ENCODE results near the gene BPGM. TPM values are rescaled to one million over a fixed set of nuclear protein-coding genes. Genes with fewer than 3 reads are reported as not detected.

BPGM gene
- total and polyA plus RNA-seq, 2 donors (not counting 1 experiment from before 2014, with no cell fraction given) = 7.0 to 9.7 TPM

DNA sequence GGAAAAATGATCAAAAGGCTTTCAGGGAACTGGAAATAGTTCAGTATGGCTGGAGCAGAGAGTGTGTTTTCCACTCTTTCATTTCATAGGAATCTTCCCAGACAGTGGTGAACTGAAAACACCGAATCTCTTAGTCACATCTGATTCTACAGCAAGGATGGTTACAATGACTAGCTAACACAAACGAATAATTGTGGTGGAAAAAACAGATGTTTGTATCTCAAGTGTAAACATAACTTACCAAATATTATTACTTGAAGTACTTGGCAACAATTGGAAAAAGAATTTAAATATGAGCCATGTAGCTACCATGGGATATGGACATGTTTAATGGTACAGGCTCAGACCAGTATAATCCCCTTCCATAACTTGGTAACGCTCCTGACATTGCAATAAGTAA, 21.1 kb upstream of the BPGM start:
- H3K9ac ChIP-seq (ENCODE audit: low read length) = no peak overlapping the region
- H3K4me2 ChIP-seq (replicated peaks; ENCODE audit: low read depth, low read length, poor library complexity, severe bottlenecking) = no peak overlapping the region
- Mint-ChIP-seq H3K9me3 (ENCODE audit: insufficient read depth) (no peaks in the 10 kb centered on the region), H3K4me1 (no peaks in the 10 kb centered on the region), H3K27me3 (peaks cover 56% of the 10 kb centered on the region), H3K4me3 (no peak overlapping the region), H3K27ac (no peak overlapping the region)
- no peaks in the 10 kb centered on the region for H3K9me3 ChIP-seq (ENCODE audit: control extremely low read depth in 1 of 3, control insufficient read depth in 2 of 3, insufficient read depth in 1 of 3, low read length in 2 of 3)
- CTCF ChIA-PET = interaction anchor here (0.8 to 1.1 kb wide), 3 partner anchors 9 to 19 kb away, joined by 3 to 4 read pairs (median 3); no protein-coding TSS in a partner anchor
- WGBS (ENCODE audit: insufficient coverage) = no CpG with 5 or more reads among the region's 3 CpGs
- no peak for DNase-seq
- no peaks in the 10 kb centered on the region for H3K4me1 ChIP-seq (ENCODE audit: control insufficient read depth in 2 of 2, insufficient read depth in 2 of 2, low read length in 2 of 2)
- no peaks in the 10 kb centered on the region for H3K36me3 ChIP-seq (replicated peaks in 1 of 2; ENCODE audit: control extremely low read depth in 1 of 2, control insufficient read depth in 1 of 2, extremely low read depth in 1 of 2, insufficient read depth in 2 of 2, low read length in 1 of 2)
- TF ChIP-seq EZH2 (IDR thresholded peaks at IDR 0.05; ENCODE audit: borderline replicate concordance, insufficient read depth, low read depth, low read length, poor library complexity, severe bottlenecking) = no peak
- TF ChIP-seq, protein P1, sequence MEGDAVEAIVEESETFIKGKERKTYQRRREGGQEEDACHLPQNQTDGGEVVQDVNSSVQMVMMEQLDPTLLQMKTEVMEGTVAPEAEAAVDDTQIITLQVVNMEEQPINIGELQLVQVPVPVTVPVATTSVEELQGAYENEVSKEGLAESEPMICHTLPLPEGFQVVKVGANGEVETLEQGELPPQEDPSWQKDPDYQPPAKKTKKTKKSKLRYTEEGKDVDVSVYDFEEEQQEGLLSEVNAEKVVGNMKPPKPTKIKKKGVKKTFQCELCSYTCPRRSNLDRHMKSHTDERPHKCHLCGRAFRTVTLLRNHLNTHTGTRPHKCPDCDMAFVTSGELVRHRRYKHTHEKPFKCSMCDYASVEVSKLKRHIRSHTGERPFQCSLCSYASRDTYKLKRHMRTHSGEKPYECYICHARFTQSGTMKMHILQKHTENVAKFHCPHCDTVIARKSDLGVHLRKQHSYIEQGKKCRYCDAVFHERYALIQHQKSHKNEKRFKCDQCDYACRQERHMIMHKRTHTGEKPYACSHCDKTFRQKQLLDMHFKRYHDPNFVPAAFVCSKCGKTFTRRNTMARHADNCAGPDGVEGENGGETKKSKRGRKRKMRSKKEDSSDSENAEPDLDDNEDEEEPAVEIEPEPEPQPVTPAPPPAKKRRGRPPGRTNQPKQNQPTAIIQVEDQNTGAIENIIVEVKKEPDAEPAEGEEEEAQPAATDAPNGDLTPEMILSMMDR (IDR thresholded peaks at IDR 0.05) = no peak
- H2AFZ ChIP-seq (ENCODE audit: insufficient read depth, low read depth, low read length, poor library complexity, severe bottlenecking) = no peak overlapping the region
- H4K20me1 ChIP-seq (ENCODE audit: control insufficient read depth, insufficient read depth, low read length, poor library complexity, severe bottlenecking) = no peaks in the 10 kb centered on the region
- peaks cover 0 to 15% (median 5%) of the 10 kb centered on the region in 4 experiments for H3K27me3 ChIP-seq (replicated peaks in 1 of 4; ENCODE audit: control extremely low read depth in 1 of 4, control insufficient read depth in 3 of 4, insufficient read depth in 4 of 4, low read length in 3 of 4)
- no peak for ATAC-seq (ENCODE audit: low read depth)
- H3K27ac ChIP-seq (ENCODE audit: low read length in 2 of 2) = no peak overlapping the region
- POLR2A ChIA-PET = interaction anchor here (0.6 kb wide), 1 partner anchor 24 kb away, joined by 4 read pairs; no protein-coding TSS in a partner anchor
- intact Hi-C loops (cut with micrococcal nuclease) = no loop called here
- H3K79me2 ChIP-seq (ENCODE audit: control insufficient read depth, insufficient read depth, low read length) = no peaks in the 10 kb centered on the region
- no peak overlapping the region for H3K4me3 ChIP-seq (ENCODE audit: control extremely low read depth in 1 of 5, extremely low read depth in 1 of 5, insufficient read depth in 1 of 5, low read depth in 2 of 5, low read length in 4 of 5)

DNA sequence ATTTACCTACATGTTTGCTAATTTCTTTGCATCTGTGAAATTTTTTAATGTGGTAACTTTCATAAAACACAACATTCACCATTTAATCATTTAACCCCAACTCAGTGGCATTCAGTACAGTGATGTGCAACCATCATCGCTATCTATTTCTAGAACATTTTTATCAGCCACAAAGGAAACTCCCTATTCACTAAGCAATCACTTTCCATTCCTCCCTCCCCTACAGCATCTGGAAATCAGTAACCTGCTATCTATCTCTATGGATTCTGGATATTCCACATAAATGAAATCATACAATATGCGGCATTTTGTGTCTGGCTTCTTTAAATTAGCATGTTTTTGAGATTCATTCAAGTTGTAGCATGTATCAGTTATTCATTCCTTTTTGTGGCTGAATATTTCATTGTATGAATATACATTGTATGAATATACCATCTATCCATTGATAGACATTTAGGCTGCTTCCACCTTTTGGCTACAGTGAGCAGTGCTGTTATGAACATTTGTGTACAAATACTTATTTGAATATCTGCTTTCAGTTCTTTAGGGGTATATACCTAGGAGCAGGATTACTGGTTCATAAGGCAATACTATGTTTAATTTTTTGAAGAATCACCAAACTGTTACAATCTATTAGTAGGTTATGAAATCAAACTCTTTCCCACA, 19.4 kb upstream of the BPGM start:
- no peak for DNase-seq
- no peaks in the 10 kb centered on the region for H3K9me3 Mint-ChIP-seq (ENCODE audit: insufficient read depth)
- WGBS (ENCODE audit: insufficient coverage) = 75% methylated on average over 1 of the region's 2 CpGs
- H3K9ac ChIP-seq (ENCODE audit: low read length) = no peak overlapping the region
- ChIA-PET CTCF (no interaction called here), POLR2A (no interaction called here)
- no peaks in the 10 kb centered on the region for H3K4me1 ChIP-seq (ENCODE audit: control insufficient read depth in 2 of 2, insufficient read depth in 2 of 2, low read length in 2 of 2)
- H3K4me3 Mint-ChIP-seq = no peak overlapping the region
- H3K4me1 Mint-ChIP-seq = no peaks in the 10 kb centered on the region
- H2AFZ ChIP-seq (ENCODE audit: insufficient read depth, low read depth, low read length, poor library complexity, severe bottlenecking) = no peak overlapping the region
- H3K27ac Mint-ChIP-seq = no peak overlapping the region
- H3K27ac ChIP-seq (ENCODE audit: low read length in 2 of 2) = no peak overlapping the region
- H3K36me3 ChIP-seq (replicated peaks in 1 of 2; ENCODE audit: control extremely low read depth in 1 of 2, control insufficient read depth in 1 of 2, extremely low read depth in 1 of 2, insufficient read depth in 2 of 2, low read length in 1 of 2) = no peaks in the 10 kb centered on the region
- TF ChIP-seq, protein P1 (IDR thresholded peaks at IDR 0.05) = no peak
- TF ChIP-seq EZH2 (IDR thresholded peaks at IDR 0.05; ENCODE audit: borderline replicate concordance, insufficient read depth, low read depth, low read length, poor library complexity, severe bottlenecking) = no peak
- H3K79me2 ChIP-seq (ENCODE audit: control insufficient read depth, insufficient read depth, low read length) = no peaks in the 10 kb centered on the region
- ATAC-seq (ENCODE audit: low read depth) = no peak
- no peaks in the 10 kb centered on the region for H4K20me1 ChIP-seq (ENCODE audit: control insufficient read depth, insufficient read depth, low read length, poor library complexity, severe bottlenecking)
- intact Hi-C loops (cut with micrococcal nuclease) = no loop called here
- H3K27me3 Mint-ChIP-seq = peaks cover 63% of the 10 kb centered on the region
- no peak overlapping the region for H3K4me2 ChIP-seq (replicated peaks; ENCODE audit: low read depth, low read length, poor library complexity, severe bottlenecking)
- H3K4me3 ChIP-seq (ENCODE audit: control extremely low read depth in 1 of 5, extremely low read depth in 1 of 5, insufficient read depth in 1 of 5, low read depth in 2 of 5, low read length in 4 of 5) = no peak overlapping the region
- no peaks in the 10 kb centered on the region for H3K9me3 ChIP-seq (ENCODE audit: control extremely low read depth in 1 of 3, control insufficient read depth in 2 of 3, insufficient read depth in 1 of 3, low read length in 2 of 3)
- peaks cover 0 to 21% (median 5%) of the 10 kb centered on the region in 4 experiments for H3K27me3 ChIP-seq (replicated peaks in 1 of 4; ENCODE audit: control extremely low read depth in 1 of 4, control insufficient read depth in 3 of 4, insufficient read depth in 4 of 4, low read length in 3 of 4)
